GM12891 (cell line): ENCODE results near the gene LSM4.

Experiments
- POLR2A ChIP-seq: IDR thresholded peaks from 2 replicates; pipeline ENCODE4 v1.6.1; 2011; ENCODE audit warnings: low read depth, low read length, control low read depth
- POLR2AphosphoS5 ChIP-seq: IDR thresholded peaks from 2 replicates; pipeline ENCODE4 v1.6.1; 2011; ENCODE audit warnings: low read depth, low read length, control low read depth
- TAF1 ChIP-seq: IDR thresholded peaks from 2 replicates; pipeline ENCODE4 v1.6.1; 2011; ENCODE audit warnings: low read depth, low read length, control low read depth

DNA sequence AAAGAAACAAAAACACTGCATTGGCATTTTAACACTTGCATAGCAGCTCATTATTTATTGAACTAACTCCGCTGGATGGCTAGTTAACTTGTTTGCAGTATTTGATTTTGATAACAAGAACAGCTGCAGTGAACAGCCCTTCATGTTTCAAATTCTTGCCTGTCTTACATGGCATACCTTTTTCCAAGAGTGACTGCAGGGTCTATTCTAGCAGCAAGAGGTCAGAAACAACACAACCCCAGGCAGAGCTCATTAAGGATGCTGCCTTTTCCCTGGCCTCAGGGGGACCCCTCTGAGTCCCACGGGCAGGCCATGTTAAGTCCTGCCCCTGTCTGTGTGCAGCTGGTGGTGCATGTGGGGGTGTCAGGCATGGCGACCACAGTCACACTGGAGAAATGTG lies 34.2 kb upstream of the LSM4 start:
- TF ChIP-seq POLR2A = no peak
- no peak for TF ChIP-seq TAF1
- TF ChIP-seq POLR2AphosphoS5 = no peak
